NCI-H2029 (cell line): ENCODE measurements around the gene PSD2.

Experiments used
- DNase-seq: peaks from one replicate; lab custom pipeline; 2025; lab: John Stamatoyannopoulos, UW

The PSD2 gene

DNA sequence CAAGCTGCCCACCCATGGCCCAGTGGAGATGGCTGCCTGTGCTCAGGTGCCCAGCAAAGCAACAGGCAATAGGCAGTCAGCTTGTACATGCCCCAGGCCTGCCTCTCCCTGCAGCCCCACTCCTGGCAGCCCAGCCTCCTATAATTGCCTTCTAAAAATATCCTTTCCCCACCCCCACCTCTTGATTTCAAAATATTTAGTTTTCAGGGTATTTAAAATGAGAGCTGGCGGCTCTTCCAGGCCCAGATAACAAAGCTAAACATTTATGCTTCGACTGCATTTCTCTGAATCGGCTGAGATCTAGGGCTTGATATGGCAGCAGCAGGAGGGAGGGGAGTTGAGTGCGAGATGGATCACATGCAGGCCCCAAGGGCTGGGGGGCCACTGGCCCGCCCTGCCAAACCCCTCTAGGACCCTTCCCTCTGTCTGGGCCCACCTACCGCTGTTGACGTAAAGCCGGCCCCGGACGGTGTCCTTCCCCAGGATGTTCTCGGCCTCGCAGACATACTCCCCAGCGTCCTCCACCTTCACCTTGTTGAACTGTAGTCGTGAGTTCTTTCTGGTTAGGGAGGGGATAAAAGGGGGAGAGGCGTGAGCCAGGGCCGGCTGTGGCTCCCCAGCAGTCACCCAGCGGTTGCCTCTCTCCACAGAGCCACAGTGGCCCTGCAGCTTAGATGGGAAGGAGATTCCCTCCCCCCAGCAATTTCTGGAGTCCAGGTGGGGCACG is 85.0 kb downstream of the PSD2 start:
- DNase-seq: no peak

DNA sequence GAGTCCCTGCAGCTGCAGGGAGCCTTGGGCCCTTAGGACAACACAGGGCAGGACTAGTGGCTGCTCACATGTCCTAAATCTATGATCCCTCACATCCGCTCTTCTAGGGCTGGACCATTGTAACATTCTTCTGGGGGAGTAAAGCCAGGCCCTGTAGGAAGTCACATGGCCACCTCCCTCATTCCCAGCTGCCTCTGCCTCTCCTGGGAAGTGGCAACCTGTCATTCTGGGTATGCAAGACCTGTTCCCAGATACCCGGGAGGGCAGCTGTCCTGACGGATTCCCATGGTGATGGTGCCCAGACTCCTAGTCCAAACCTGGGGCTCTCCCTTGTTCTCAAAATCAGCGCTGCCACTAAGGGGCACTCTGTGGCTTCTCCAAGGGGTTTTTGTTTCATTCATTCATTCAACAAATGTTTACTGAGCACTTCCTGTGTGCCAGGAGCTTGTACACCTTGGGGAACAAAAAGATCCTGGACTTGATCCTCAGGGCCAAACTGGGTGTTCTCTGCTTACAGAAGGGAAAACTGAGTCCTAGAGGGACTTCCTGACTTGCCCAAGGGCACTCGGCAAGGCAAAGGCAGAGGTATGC is 85.6 kb downstream of the PSD2 start:
- no peak for DNase-seq

DNA sequence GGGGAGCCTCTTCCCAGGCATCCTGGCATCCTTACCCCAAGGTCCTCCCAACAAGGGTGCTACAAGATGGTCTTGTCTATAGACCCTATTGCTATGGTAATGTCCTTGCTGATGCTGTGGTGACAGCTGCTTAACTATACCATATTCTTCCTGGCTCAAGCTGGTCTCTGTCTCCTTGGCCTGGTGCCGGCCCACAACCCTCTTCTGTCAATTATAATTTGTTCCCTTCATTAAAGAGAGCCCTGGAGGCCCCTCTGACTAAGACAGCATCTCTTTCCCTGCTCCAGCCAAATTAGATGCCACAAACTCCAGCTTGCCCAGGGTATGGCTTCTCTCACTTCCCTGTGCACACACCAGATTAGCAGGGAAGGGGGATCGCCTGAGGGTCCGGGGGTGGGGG is 86.7 kb downstream of the PSD2 start:
- DNase-seq: no peak

DNA sequence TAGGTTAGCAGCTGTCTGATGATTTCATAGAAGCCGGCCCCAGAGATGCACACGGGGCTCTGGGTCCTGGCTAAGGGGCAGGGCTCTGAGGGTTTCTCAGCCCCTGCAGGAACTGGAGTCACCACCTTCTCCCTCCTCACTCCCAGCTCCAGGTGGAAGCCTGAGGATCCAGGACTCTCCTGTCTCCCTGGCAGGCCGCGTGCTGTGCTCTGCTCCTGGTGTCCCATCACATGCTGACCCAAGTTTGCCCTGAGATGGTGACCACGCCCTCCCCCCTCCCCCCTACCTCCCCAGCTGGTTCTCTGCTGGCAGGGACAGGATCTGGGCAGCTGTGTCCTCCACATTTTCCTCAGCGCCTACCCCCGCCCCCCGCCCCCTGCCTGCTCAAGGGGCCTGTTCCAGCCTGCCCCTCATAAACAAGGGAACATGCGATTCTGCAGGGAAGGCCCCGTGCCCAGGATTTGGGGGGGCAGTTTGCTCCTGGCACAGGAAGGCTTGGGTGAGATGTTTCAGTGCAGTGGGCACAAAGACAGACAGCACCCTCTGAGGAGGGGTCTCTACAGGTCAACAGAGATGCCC is 87.4 kb downstream of the PSD2 start:
- DNase-seq: no peak

DNA sequence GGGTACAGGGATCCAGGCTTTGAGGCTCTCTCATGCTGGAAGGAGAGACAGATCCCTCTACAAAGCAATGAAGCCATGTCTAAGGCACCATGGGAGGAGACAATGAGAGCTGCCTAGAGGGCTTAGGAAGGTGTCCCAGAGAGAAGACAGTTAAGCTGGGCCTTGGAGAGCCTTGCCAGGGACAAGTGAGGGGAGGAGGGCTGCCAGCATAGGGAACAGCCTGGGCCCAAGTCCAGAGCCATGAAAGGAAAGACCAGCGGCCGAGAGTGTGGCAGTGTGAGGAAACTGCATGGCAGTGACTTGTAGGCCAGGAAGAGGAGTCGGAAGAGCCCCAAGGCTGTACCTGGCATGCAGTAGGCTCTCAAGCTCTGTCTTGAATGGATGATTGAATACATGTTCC is 88.5 kb downstream of the PSD2 start:
- DNase-seq: no peak

DNA sequence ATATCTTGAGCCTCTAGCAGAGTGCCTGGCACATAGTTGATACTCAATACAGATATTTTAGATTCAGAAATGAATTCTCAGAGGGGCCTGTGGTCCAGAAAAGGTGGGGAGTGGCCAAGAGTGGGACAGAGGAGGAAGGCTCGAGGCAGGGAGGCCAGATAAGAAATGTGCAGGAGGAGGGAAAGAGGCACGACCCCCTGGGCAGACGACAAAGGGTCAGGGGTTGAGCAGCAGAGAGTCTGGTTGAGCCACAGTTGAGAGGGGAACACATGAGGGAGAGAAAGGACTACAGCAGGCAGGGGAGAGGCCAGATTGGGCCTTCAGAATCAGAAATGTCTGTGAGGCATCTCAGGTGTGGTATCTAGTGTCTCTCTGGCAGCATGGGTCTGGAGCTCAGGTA is 89.1 kb downstream of the PSD2 start:
- DNase-seq: no peak

DNA sequence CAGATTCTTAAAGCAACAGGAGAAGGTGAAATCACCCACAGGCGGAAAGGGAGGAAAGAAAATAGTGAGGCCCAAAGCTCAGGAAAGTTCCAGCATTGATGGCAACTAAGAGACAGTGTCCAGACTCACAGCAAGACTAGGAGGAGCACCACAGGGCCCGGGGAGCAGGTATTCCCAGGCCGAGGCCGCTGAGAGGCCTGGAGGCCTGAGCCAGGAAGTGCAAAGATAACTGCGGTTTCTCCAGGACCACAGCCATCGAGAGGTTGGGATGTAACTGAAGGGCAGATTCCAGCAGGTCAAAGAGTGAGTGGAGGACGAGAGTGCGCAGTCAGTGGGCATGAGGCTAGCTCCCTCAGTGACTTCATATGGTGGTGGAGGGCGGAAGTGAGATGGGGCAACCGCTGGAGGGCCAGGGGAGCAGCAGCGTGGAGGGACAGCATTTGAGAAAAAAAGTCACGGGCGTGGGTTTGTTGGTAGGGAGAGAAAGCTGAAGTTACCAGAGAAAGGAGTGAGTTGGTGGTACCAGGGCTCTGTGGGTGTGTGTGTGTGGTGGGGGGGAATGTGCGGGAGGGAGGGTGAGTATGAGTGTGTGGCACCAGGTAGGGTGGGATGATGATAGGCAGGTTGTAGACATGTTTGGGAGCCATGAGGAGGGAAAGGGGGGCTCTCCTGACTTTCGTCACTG is 89.7 kb downstream of the PSD2 start:
- no peak for DNase-seq

DNA sequence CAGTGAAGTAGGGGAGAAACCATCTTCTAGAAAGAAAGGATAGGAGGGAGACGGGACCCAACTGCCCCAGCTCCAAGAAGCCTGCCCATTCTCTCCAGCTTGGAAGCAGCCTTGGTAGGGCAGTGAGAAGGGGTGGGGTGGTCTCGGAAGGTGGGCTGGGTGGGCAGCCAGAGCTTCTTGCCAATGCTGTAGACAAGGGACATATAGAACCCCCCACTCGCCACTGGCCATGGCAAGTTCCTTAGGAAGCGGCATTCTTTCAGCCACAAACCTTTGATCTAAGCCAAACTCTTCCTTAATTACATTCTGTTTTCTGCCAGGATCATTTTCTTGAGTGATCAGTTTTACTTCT is 90.2 kb downstream of the PSD2 start:
- DNase-seq: no peak

DNA sequence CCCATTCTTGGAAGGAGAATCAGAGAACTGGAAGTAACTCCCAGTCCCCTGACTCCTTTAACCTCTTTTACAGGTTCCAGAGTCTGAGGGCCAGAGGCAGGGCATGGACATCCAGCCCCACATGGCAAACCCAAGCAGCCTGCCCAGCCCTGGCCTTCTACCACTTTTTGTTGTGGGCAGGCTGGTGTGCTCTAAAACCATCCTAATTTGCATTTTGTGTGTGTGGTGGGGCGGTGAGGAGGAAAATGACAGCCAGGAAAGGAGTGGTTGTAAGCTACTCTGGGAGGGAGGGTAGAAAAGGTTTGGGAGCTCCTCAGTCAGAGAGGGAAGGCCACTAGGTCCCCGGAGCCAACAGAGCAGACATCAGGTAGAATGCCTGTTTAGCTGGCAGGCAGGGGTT is 90.6 kb downstream of the PSD2 start:
- DNase-seq: no peak

DNA sequence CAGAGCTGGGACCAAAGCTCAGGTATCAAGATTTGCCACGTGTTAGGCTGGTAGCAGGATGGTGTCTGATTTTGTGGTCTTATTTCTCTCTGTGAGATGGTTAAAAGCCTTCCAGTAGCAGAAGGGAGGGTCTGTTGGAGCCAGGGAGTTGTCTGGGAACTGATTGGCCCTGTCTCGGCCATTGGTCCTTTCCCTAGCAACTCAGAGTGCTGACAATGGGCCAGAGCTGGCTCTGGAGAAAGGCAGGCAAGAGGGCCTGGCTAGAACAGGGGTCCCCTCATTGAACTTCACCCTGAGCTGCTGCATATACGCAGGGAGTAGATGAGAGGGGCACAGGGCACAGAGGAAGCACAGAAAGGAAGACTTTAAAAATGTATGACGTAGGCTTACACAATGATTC is 92.8 kb downstream of the PSD2 start:
- DNase-seq: no peak

DNA sequence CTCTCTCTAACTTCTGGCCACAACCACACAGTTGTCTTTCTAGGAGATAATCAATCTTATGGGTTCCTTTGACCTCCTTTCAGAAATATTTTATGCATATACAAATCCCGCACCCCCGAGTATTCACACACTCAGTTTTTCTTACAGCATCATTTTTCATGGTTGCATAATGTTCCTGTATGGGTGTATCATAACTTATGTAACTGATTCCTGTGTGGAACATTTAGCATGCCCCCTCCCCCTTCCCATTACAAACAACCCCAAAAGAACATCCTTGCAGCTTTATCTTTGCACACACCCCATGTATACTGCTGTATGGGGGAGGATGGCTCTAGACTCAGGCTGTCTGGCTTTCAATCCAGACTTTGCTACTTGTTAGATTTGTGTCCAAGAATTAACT is 93.8 kb downstream of the PSD2 start:
- no peak for DNase-seq

DNA sequence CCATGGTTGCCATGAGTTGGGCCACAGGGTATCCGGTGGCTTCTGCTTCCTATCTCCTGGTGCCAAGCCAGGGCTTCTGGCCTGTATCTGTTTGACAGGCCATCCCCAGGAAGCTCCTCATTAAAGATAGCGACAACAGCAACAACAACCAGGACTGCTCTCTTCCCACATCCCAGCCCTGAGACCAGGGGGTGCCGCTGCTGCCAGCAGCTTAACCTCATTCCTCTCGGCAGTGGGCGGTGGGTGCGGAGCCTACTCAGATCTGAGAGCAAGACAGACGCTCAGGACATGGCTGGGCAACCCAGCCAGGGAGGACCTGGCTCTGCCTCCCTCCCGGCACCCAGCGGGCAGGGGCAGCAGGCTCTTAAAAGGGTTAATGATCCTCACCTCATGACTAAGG is 98.3 kb downstream of the PSD2 start:
- DNase-seq: no peak
